Gastrocnemius medialis (tissue), 4 donors: ENCODE results near the gene PRSS8. TPM values are rescaled to one million over a fixed set of nuclear protein-coding genes. Genes with fewer than 3 reads are reported as not detected.

Experiments
- ATAC-seq, 2 donors: fragments of 150-250 bp; one replicate each; pipeline ENCODE4 v1.9.1; 2016
- DNase-seq, 2 donors: peaks; one replicate each; pipeline ENCODE4 v3.0.0-alpha.2; 2019
- H3K27ac ChIP-seq, 4 donors: fragments of 200-600 bp; sonication (generic); 1 replicate in 1 of 4; 2 replicates in 3 of 4; pipeline ENCODE4 v1.5.1; 2016 to 2018; ENCODE audit warnings: mild to moderate bottlenecking in 2 of 4, moderate library complexity in 1 of 4
- H3K27me3 ChIP-seq, 3 donors: fragments of 200-600 bp; sonication (generic) in 2 of 3; 1 replicate in 1 of 3; 2 replicates in 2 of 3; pipeline versions ENCODE4 v1.5.1 to v1.6.0; 2016 to 2019; ENCODE audit warnings: mild to moderate bottlenecking in 1 of 3, moderate library complexity in 1 of 3
- H3K36me3 ChIP-seq, 2 donors: fragments of 200-600 bp; sonication (generic) in 1 of 2; one replicate each; pipeline ENCODE4 v1.5.1; 2017 to 2018
- H3K4me1 ChIP-seq, 2 donors: fragments of 200-600 bp; sonication (generic) in 1 of 2; one replicate each; pipeline ENCODE4 v1.5.1; 2016 to 2017; ENCODE audit warnings: mild to moderate bottlenecking in 2 of 2
- H3K4me3 ChIP-seq, 4 donors: fragments of 200-600 bp; sonication (generic) in 3 of 4; 1 replicate in 1 of 4; 2 replicates in 3 of 4; pipeline ENCODE4 v1.5.1; 2016 to 2019; ENCODE audit warnings: mild to moderate bottlenecking in 2 of 4
- H3K9me3 ChIP-seq, 3 donors: fragments of 200-600 bp; sonication (generic) in 2 of 3; 1 replicate in 1 of 3; 2 replicates in 2 of 3; pipeline ENCODE4 v1.5.1; 2016 to 2019
- POLR2A ChIP-seq, 2 donors: fragments of 450-650 bp; IDR thresholded peaks; one replicate each; pipeline ENCODE4 v1.6.1; 2017; ENCODE audit warnings: antibody characterized with exemption in 2 of 2, mild to moderate bottlenecking in 2 of 2, moderate library complexity in 2 of 2
- in situ Hi-C, 4 donors: fragments of 200-750 bp; cut with MboI; loops; one replicate each; pipeline versions ENCODE4 v1.15.0 to v1.8.0; 2017; ENCODE audit warnings: low sequenced_read_pairs in 4 of 4
- intact Hi-C: fragments of 100-400 bp; cut with DNase I; formaldehyde crosslinking; loops from one replicate; pipeline ENCODE4 v1.15.1; 2023; ENCODE audit warnings: low total_unique reads
- total RNA-seq, 4 donors: library from RNA; depleted of rRNA; stranded (reverse); fragments of >200 nt; gene quantifications; one replicate each; pipeline versions ENCODE4 v1.1.0 to v1.2.3, GENCODE V29; 2016
- TF ChIP-seq, protein P1 (sequence below), 5 experiments: fragments of 450-650 bp in 3 of 5; fragments of 200-600 bp in 2 of 5; sonication (generic) in 2 of 5; IDR thresholded peaks in 4 of 5; conservative IDR thresholded peaks in 1 of 5; 1 replicate in 4 of 5; 2 replicates in 1 of 5; pipeline ENCODE4 v1.5.1; 2016 to 2019; ENCODE audit warnings: antibody characterized with exemption in 5 of 5, mild to moderate bottlenecking in 3 of 5, moderate library complexity in 3 of 5

Gene PRSS8
- total RNA-seq, 4 donors from 2014 or later: 0.24 to 1.2 TPM; not detected in 2

DNA sequence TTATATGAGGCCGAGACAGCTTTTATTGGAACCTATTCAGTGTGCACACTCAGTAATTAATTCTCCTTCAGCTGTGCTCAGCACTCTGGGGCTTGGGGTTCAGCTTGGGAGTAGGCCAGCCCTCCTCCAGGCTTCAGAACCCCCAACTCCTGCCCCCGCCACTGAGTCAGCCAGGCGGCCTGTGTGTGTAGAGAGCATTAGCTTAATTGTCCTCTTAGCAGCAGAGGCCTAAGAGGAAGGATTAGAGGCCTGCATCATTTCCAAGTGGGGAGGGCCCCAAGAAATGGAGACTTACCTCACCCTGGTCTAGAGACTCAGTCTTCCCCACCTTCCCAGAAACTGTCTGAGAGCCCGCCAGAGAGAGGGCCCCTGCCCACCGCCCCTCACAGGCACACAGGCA is 47.6 kb downstream of the PRSS8 start:
- Histone ChIP-seq H3K9me3 (no peaks in the 10 kb centered on the region), H3K4me3 (no peak overlapping the region), H3K27ac (no peak overlapping the region), H3K4me1 (peaks cover 0 to 1% of the 10 kb centered on the region in 2 donors), H3K27me3 (no peaks in the 10 kb centered on the region), H3K36me3 (peaks cover 0 to 10% of the 10 kb centered on the region in 2 donors)
- ATAC-seq (no peak), DNase-seq (no peak)
- TF ChIP-seq POLR2A (IDR thresholded peaks at IDR 0.05): no peak
- intact Hi-C loops (no loop called here), in situ Hi-C loops (loop anchor here in 1 of 4 donors (25.0 kb wide), 1 partner anchor 101 kb away; the partner anchor contains the start of gene HSD3B7)

DNA sequence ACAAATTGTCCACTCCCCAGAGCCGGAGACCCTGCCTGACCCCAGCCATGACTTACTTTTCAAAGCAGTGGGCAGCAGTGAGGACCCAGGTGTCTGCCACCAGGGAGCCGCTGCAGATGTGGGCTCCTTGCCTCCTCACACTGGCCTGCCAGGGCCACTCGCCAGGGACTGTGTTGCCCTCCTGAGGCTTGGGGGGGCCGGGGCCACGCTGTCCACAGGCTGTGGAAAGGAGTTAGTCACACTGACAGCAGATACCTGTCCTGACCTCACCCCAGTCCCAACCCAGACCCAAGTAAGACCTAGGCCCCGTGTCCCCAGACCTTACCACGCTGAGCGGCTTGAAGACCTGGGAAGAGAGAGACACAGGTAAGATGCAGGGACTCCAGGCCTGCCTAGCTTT is 48.0 kb downstream of the PRSS8 start:
- in situ Hi-C loops: loop anchor here in 1 of 4 donors (25.0 kb wide), 1 partner anchor 100 kb away; the partner anchor contains the start of gene HSD3B7
- Histone ChIP-seq H3K36me3 (peaks cover 0 to 10% of the 10 kb centered on the region in 2 donors), H3K4me1 (no peaks in the 10 kb centered on the region), H3K27ac (no peak overlapping the region), H3K4me3 (no peak overlapping the region), H3K9me3 (no peaks in the 10 kb centered on the region), H3K27me3 (no peaks in the 10 kb centered on the region)
- ATAC-seq (no peak), DNase-seq (no peak)
- TF ChIP-seq, protein P1, sequence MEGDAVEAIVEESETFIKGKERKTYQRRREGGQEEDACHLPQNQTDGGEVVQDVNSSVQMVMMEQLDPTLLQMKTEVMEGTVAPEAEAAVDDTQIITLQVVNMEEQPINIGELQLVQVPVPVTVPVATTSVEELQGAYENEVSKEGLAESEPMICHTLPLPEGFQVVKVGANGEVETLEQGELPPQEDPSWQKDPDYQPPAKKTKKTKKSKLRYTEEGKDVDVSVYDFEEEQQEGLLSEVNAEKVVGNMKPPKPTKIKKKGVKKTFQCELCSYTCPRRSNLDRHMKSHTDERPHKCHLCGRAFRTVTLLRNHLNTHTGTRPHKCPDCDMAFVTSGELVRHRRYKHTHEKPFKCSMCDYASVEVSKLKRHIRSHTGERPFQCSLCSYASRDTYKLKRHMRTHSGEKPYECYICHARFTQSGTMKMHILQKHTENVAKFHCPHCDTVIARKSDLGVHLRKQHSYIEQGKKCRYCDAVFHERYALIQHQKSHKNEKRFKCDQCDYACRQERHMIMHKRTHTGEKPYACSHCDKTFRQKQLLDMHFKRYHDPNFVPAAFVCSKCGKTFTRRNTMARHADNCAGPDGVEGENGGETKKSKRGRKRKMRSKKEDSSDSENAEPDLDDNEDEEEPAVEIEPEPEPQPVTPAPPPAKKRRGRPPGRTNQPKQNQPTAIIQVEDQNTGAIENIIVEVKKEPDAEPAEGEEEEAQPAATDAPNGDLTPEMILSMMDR (IDR thresholded peaks at IDR 0.05 in 4 of 5, conservative IDR thresholded peaks at IDR 0.05 in 1 of 5): no peak
- TF ChIP-seq POLR2A (IDR thresholded peaks at IDR 0.05): no peak
- intact Hi-C loops: no loop called here

DNA sequence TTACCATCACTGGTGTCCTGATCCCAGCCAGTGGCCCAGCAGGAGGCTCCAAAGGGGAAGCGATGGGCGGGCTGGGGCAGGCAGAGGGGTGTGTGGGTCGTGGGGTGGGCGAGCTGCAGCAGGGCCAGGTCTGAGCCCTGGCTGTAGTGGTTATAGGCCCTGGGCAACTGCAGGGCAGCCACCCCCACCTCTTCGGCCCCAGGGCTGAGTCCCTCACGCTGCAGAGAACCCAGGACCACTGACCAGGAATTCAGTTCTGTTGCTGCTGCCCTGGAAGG is 49.0 kb downstream of the PRSS8 start:
- no peak for ATAC-seq
- H3K36me3 ChIP-seq: peaks cover 0 to 10% of the 10 kb centered on the region in 2 donors
- in situ Hi-C loops: loop anchor here in 1 of 4 donors (25.0 kb wide), 1 partner anchor 99 kb away; the partner anchor contains the start of gene HSD3B7
- H3K27me3 ChIP-seq: no peaks in the 10 kb centered on the region
- no peaks in the 10 kb centered on the region for H3K4me1 ChIP-seq
- DNase-seq: no peak
- H3K27ac ChIP-seq: no peak overlapping the region
- no peak overlapping the region for H3K4me3 ChIP-seq
- TF ChIP-seq, protein P1 (IDR thresholded peaks at IDR 0.05 in 4 of 5, conservative IDR thresholded peaks at IDR 0.05 in 1 of 5): no peak
- no peak for TF ChIP-seq POLR2A (IDR thresholded peaks at IDR 0.05)
- intact Hi-C loops: no loop called here
- no peaks in the 10 kb centered on the region for H3K9me3 ChIP-seq

DNA sequence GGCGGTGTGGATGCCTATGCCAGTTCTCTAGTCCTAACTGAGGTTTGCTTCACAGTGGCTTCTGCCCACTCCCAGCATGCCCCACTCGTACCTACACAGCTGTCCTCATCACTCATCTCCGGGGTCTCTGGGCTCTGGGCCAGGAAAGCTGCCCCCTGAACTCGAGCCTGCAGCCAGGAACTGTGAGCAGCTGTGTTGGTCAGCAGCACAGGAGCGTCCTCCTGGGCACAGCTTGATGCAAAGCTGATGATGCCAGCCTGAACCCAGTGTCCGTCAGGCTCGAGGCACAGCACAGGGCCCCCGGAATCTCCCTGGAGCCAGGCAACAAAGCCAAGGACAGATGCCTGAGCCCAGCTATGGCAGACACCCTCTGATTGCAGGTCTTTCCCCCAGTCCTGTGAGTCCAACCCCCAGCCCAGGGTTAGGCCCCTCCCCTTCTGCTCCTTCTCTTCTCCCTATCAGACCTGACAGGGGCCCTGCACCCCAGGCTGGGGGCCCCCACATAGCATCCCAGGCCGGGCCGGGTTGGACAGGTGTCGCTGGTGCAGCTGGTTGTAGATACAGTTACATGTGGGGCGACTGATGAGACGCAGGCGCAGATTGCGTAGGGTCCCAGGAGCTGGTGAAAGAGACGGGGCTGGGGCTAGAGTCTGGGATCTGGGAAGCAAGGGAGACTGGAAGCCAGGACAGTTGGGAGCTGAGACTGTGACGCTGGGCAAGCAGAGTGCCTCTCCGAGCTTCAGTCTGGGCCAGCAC is 49.5 kb downstream of the PRSS8 start:
- in situ Hi-C loops: loop anchor here in 1 of 4 donors (25.0 kb wide), 1 partner anchor 99 kb away; the partner anchor contains the start of gene HSD3B7
- H3K27me3 ChIP-seq: no peaks in the 10 kb centered on the region
- H3K4me3 ChIP-seq: no peak overlapping the region
- H3K27ac ChIP-seq: no peak overlapping the region
- H3K4me1 ChIP-seq: no peaks in the 10 kb centered on the region
- H3K9me3 ChIP-seq: no peaks in the 10 kb centered on the region
- no peak for DNase-seq
- intact Hi-C loops: no loop called here
- no peak for TF ChIP-seq POLR2A (IDR thresholded peaks at IDR 0.05)
- TF ChIP-seq, protein P1 (IDR thresholded peaks at IDR 0.05 in 4 of 5, conservative IDR thresholded peaks at IDR 0.05 in 1 of 5): no peak
- peaks cover 0 to 13% of the 10 kb centered on the region in 2 donors for H3K36me3 ChIP-seq
- ATAC-seq: no peak

DNA sequence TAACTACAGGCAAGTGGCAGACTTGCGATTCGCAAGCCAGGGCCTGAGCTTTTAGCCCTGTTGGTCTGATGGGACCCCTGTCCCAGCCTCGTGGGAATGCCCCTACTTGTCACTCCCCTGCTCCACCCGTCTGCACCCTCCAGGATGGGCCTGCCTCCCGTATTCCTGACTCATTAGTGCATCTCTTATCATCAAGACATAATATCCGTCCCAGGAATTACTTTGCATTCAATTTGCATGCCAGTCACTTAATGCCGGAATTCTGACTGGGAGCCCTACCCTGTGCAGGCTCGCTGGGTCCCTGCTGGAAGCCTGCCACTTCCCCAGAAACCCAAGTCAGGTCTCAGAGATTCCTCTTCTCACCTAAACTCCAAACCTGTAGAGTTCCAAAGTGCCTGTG is 50.1 kb downstream of the PRSS8 start:
- peaks cover 0 to 13% of the 10 kb centered on the region in 2 donors for H3K36me3 ChIP-seq
- H3K4me3 ChIP-seq: no peak overlapping the region
- H3K27ac ChIP-seq: no peak overlapping the region
- DNase-seq: no peak
- no peaks in the 10 kb centered on the region for H3K9me3 ChIP-seq
- ATAC-seq: no peak
- in situ Hi-C loops (loop anchor here in 1 of 4 donors (25.0 kb wide), 1 partner anchor 98 kb away; the partner anchor contains the start of gene HSD3B7), intact Hi-C loops (no loop called here)
- no peak for TF ChIP-seq POLR2A (IDR thresholded peaks at IDR 0.05)
- TF ChIP-seq, protein P1 (IDR thresholded peaks at IDR 0.05 in 4 of 5, conservative IDR thresholded peaks at IDR 0.05 in 1 of 5): no peak
- no peaks in the 10 kb centered on the region for H3K4me1 ChIP-seq
- H3K27me3 ChIP-seq: no peaks in the 10 kb centered on the region
